ENCODE results near the gene CROCC. TPM values are rescaled to one million over a fixed set of nuclear protein-coding genes. Genes with fewer than 3 reads are reported as not detected.

The CROCC gene
- total and polyA plus RNA-seq, 9 of the 15 experiments (the other 6 are each of a cell fraction or from before 2014, with no cell fraction given): 0.17 to 15.4 (median 7.6) TPM

DNA sequence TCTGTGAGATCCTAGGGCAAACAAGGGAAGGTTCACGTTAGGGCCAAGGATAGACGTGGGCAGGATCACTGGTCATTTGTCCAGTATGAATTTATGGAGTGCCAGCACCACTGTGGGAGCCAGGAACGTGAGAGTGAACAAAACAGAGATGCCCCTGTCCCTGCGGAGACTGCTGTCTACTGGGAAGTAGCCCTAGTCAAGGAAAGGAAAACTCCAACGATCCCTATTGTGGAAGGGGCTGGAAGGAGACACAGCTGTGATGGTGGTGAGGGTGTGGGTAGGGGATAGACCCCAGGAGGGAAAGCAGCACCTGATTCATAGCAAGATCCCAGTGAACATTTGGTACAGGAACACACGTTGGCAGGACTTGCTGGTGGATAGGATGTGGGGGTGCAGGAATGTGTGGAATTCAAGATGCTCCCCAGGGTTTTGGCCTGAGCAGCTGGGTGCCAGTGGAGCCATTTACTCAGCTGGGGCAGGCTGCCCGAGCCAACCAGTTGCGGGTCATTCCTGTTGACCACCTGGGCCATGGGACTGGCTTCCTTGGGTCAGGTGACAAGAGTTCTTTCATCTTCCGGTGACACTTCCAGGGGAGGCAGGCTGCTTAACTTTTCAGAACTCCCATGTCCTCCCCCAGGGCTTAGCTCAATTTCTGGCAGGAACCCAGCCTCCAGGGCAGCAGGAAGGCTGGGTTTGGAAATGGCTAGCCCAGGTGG, 91.2 kb downstream of the CROCC start:
- no peak for DNase-seq (ENCODE audit: extremely low read depth in 1 of 4, low spot score in 3 of 4)
- peak overlapping the region; percentile 7 for H2AFZ ChIP-seq (ENCODE audit: low read depth, low read length)

More for the DNA sequence above, 91.2 kb downstream of the CROCC start:
- Histone ChIP-seq H3K27me3 (ENCODE audit: control insufficient read depth in 2 of 2, insufficient read depth in 2 of 2, low read length in 2 of 2) (no peaks in the 10 kb centered on the region), H3K9me3 (replicated peaks; ENCODE audit: control insufficient read depth, insufficient read depth, low read depth, low read length) (no peaks in the 10 kb centered on the region), H3K4me3 (no peak overlapping the region), H4K20me1 (replicated peaks; ENCODE audit: control insufficient read depth, insufficient read depth, low read length) (no peaks in the 10 kb centered on the region), H3K79me2 (ENCODE audit: control insufficient read depth, insufficient read depth, low read length) (no peaks in the 10 kb centered on the region; the same call in 2 of the 3 replicates), H3K9me1 (ENCODE audit: control insufficient read depth, insufficient read depth, low read length) (no peaks in the 10 kb centered on the region), H3K9ac (ENCODE audit: insufficient read depth in 1 of 2, low read depth in 2 of 2, low read length in 2 of 2) (no peak overlapping the region), H3K4me1 (replicated peaks in 1 of 2; ENCODE audit: control insufficient read depth in 2 of 2, insufficient read depth in 2 of 2, low read length in 2 of 2) (peaks cover 27 to 32% of the 10 kb centered on the region in 2 experiments), H3K27ac (ENCODE audit: extremely low read depth, low read depth, low read length) (no peak overlapping the region), H3K4me2 (ENCODE audit: insufficient read depth, low read length) (no peak overlapping the region), H3K36me3 (ENCODE audit: control insufficient read depth, insufficient read depth, low read length) (peaks cover 3% of the 10 kb centered on the region; the same call in 1 of the 3 replicates)
- in situ Hi-C loops (cut with MboI) (no loop called here), intact Hi-C loops (cut with micrococcal nuclease) (no loop called here)
- ChIA-PET CTCF (ENCODE audit: low intra/inter-chr PET ratio) (no interaction called here), POLR2A (interaction anchor here (0.6 to 2.0 kb wide), 7 partner anchors 8 to 1751 kb away, joined by 3 to 9 read pairs (median 4); no protein-coding TSS in a partner anchor)
- FAIRE-seq (no peak), ATAC-seq (no peak)
- TF ChIP-seq CREM (IDR thresholded peaks at IDR 0.05; ENCODE audit: low read depth) (no peak), ZBTB1 (CRISPR knock-in tag; IDR thresholded peaks at IDR 0.05; ENCODE audit: borderline replicate concordance, low read depth) (0 out of 2 replicates have a peak, but pooled peaks have one; percentile 32), PHB2 (IDR thresholded peaks at IDR 0.05; ENCODE audit: low read depth) (no peak), TGIF2 (CRISPR knock-in tag; IDR thresholded peaks at IDR 0.05) (no peak)
- WGBS (ENCODE audit: insufficient coverage, low coverage, missing lambda C conversion rate): 50% methylated on average over 9 of the region's 9 CpGs
- BruUV-seq (replicated peaks): no TSS peak
